ENCODE measurements around the gene DIRAS1.

GRCh38 chr19:2703077-2703437, 18.1 kb downstream of the DIRAS1 start:
- TF ChIP-seq, protein P1, sequence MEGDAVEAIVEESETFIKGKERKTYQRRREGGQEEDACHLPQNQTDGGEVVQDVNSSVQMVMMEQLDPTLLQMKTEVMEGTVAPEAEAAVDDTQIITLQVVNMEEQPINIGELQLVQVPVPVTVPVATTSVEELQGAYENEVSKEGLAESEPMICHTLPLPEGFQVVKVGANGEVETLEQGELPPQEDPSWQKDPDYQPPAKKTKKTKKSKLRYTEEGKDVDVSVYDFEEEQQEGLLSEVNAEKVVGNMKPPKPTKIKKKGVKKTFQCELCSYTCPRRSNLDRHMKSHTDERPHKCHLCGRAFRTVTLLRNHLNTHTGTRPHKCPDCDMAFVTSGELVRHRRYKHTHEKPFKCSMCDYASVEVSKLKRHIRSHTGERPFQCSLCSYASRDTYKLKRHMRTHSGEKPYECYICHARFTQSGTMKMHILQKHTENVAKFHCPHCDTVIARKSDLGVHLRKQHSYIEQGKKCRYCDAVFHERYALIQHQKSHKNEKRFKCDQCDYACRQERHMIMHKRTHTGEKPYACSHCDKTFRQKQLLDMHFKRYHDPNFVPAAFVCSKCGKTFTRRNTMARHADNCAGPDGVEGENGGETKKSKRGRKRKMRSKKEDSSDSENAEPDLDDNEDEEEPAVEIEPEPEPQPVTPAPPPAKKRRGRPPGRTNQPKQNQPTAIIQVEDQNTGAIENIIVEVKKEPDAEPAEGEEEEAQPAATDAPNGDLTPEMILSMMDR (IDR thresholded peaks at IDR 0.05 in 4 of 5, conservative IDR thresholded peaks at IDR 0.05 in 1 of 5) = no peak
- no peak for TF ChIP-seq POLR2A (IDR thresholded peaks at IDR 0.05)
